Suprapubic skin (tissue), 4 donors: Measurements from ENCODE around the gene DNAJC8. TPM values are rescaled to one million over a fixed set of nuclear protein-coding genes. Genes with fewer than 3 reads are reported as not detected.

Experiments used
- DNase-seq, 2 donors: peaks; one replicate each; pipeline ENCODE4 v3.0.0-alpha.2; 2019; ENCODE audit warnings: low spot score in 2 of 2
- H3K27ac ChIP-seq: fragments of 200-600 bp; sonication (generic); one replicate; pipeline ENCODE4 v1.5.1; 2019
- H3K27me3 ChIP-seq: fragments of 200-600 bp; sonication (generic); one replicate; pipeline ENCODE4 v1.5.1; 2019
- H3K36me3 ChIP-seq: fragments of 200-600 bp; sonication (generic); one replicate; pipeline ENCODE4 v1.5.1; 2019
- H3K4me1 ChIP-seq: fragments of 200-600 bp; sonication (generic); one replicate; pipeline ENCODE4 v1.5.1; 2019
- H3K4me3 ChIP-seq: fragments of 200-600 bp; sonication (generic); one replicate; pipeline ENCODE4 v1.5.1; 2019; ENCODE audit warnings: mild to moderate bottlenecking
- H3K9me3 ChIP-seq: fragments of 200-600 bp; sonication (generic); one replicate; pipeline ENCODE4 v1.5.1; 2019
- CTCF ChIP-seq, 2 donors: fragments of 200-600 bp in 1 of 2; fragments of 450-650 bp in 1 of 2; sonication (generic) in 1 of 2; IDR thresholded peaks; one replicate each; pipeline ENCODE4 v1.5.1; 2016 to 2019; ENCODE audit warnings: antibody characterized with exemption in 2 of 2, mild to moderate bottlenecking in 1 of 2, moderate library complexity in 1 of 2
- EP300 ChIP-seq: sonication (generic); formaldehyde crosslinking; IDR thresholded peaks from one replicate; pipeline ENCODE4 v1.6.1; 2017; ENCODE audit warnings: antibody characterized with exemption
- POLR2A ChIP-seq, 2 donors: fragments of 450-650 bp; IDR thresholded peaks; one replicate each; pipeline ENCODE4 v1.6.1; 2017; ENCODE audit warnings: antibody characterized with exemption in 2 of 2, mild to moderate bottlenecking in 2 of 2, moderate library complexity in 2 of 2
- POLR2AphosphoS5 ChIP-seq, 3 donors: sonication (generic); formaldehyde crosslinking; IDR thresholded peaks; one replicate each; pipeline ENCODE4 v1.6.1; 2017; ENCODE audit warnings: antibody characterized with exemption in 3 of 3
- WGBS: methylation state at CpG from one replicate; pipeline ENCODE4 v1.1.5; 2018; 5-methylcytosine and 5-hydroxymethylcytosine counted together
- total RNA-seq, 4 donors: library from RNA; depleted of rRNA; stranded (reverse); fragments of >200 nt; gene quantifications; one replicate each; pipeline ENCODE4 v1.1.0, GENCODE V29; 2016

Gene DNAJC8
- total RNA-seq, 4 donors from 2014 or later: 28.2 to 39.0 (median 31.7) TPM

GRCh38 chr1:28259252-28259933, 26.6 kb upstream of the DNAJC8 start, which contains the start of gene SESN2:
SESN2 (plus strand) TSS chr1:28259518; CDS start chr1:28259848, 330 bp downstream.
- WGBS: under 1% methylated on average over 23 of the region's 76 CpGs

GRCh38 chr1:28258628-28259251, 25.9 kb upstream of the DNAJC8 start:
- TF ChIP-seq POLR2A (IDR thresholded peaks at IDR 0.05): no peak
- TF ChIP-seq POLR2AphosphoS5 (IDR thresholded peaks at IDR 0.05): no peak
- no peak for TF ChIP-seq EP300
- DNase-seq: no peak
- Histone ChIP-seq H3K36me3 (no peaks in the 10 kb centered on the region), H3K27ac (peak overlapping the region; percentile 52), H3K4me3 (peak overlapping the region; percentile 90), H3K9me3 (no peaks in the 10 kb centered on the region), H3K27me3 (no peaks in the 10 kb centered on the region), H3K4me1 (peaks cover 22% of the 10 kb centered on the region)
- 11% methylated on average over 12 of the region's 12 CpGs for WGBS

More at GRCh38 chr1:28259252-28259933, 26.6 kb upstream of the DNAJC8 start, which contains the start of gene SESN2:
- H3K4me3 ChIP-seq: peak within 1 kb of the TSS; percentile 90
- DNase-seq: peak; percentile 100
- no peaks in the 10 kb centered on the region for H3K27me3 ChIP-seq
- peak within 1 kb of the TSS; percentile 83 for H3K27ac ChIP-seq
- no peaks in the 10 kb centered on the region for H3K36me3 ChIP-seq
- peaks cover 22% of the 10 kb centered on the region for H3K4me1 ChIP-seq
- TF ChIP-seq POLR2A (IDR thresholded peaks at IDR 0.05): peak; percentile 82 to 96
- TF ChIP-seq CTCF (IDR thresholded peaks at IDR 0.05): no peak
- TF ChIP-seq POLR2AphosphoS5 (IDR thresholded peaks at IDR 0.05): peak; percentile 48 to 79 (median 60)
- H3K9me3 ChIP-seq: no peaks in the 10 kb centered on the region

GRCh38 chr1:28257736-28258135, 24.9 kb upstream of the DNAJC8 start:
- 96% methylated on average over 4 of the region's 4 CpGs for WGBS
- Histone ChIP-seq H3K4me3 (no peak overlapping the region), H3K27ac (no peak overlapping the region), H3K36me3 (no peaks in the 10 kb centered on the region), H3K4me1 (peaks cover 22% of the 10 kb centered on the region), H3K9me3 (no peaks in the 10 kb centered on the region), H3K27me3 (no peaks in the 10 kb centered on the region)
- no peak for TF ChIP-seq POLR2AphosphoS5 (IDR thresholded peaks at IDR 0.05)
- no peak for TF ChIP-seq POLR2A (IDR thresholded peaks at IDR 0.05)
- no peak for TF ChIP-seq CTCF (IDR thresholded peaks at IDR 0.05)
- no peak for TF ChIP-seq EP300
- DNase-seq: no peak

GRCh38 chr1:28256197-28256827, 23.5 kb upstream of the DNAJC8 start:
- peaks cover 24% of the 10 kb centered on the region for H3K4me1 ChIP-seq
- H3K36me3 ChIP-seq: no peaks in the 10 kb centered on the region
- no peak overlapping the region for H3K4me3 ChIP-seq
- no peaks in the 10 kb centered on the region for H3K9me3 ChIP-seq
- WGBS: 72% methylated on average over 6 of the region's 6 CpGs
- TF ChIP-seq POLR2AphosphoS5 (IDR thresholded peaks at IDR 0.05) (no peak), EP300 (no peak), CTCF (IDR thresholded peaks at IDR 0.05) (no peak), POLR2A (IDR thresholded peaks at IDR 0.05) (no peak)
- no peak overlapping the region for H3K27ac ChIP-seq
- no peaks in the 10 kb centered on the region for H3K27me3 ChIP-seq
- DNase-seq: no peak

- Histone ChIP-seq H3K9me3 (no peaks in the 10 kb centered on the region), H3K27ac (no peak overlapping the region), H3K4me1 (peaks cover 60% of the 10 kb centered on the region), H3K4me3 (no peak overlapping the region), H3K36me3 (no peaks in the 10 kb centered on the region), H3K27me3 (no peaks in the 10 kb centered on the region)
- DNase-seq: no peak
- no peak for TF ChIP-seq POLR2A (IDR thresholded peaks at IDR 0.05)
- no peak for TF ChIP-seq CTCF (IDR thresholded peaks at IDR 0.05)
- no peak for TF ChIP-seq EP300
- no peak for TF ChIP-seq POLR2AphosphoS5 (IDR thresholded peaks at IDR 0.05)
- 42% methylated on average over 4 of the region's 4 CpGs for WGBS
Observed at GRCh38 chr1:28249866-28250295, 17.1 kb upstream of the DNAJC8 start.
